Measurements from ENCODE around the gene RBM39. TPM values are rescaled to one million over a fixed set of nuclear protein-coding genes. Genes with fewer than 3 reads are reported as not detected.

RBM39 gene
- total and polyA plus RNA-seq, 2 of the 13 experiments (the other 11 are each of a cell fraction or from before 2014, with no cell fraction given): 788 to 920 TPM

- WGBS (ENCODE audit: low lambda C conversion rate): 98% methylated on average over 6 of the region's 6 CpGs
- DNase-seq (ENCODE audit: low spot score): no peak
- POLR2A ChIA-PET: interaction anchor here (0.6 to 23.6 kb wide), 6 partner anchors 9 to 33 kb away, joined by 3 to 319 read pairs (median 4); partner anchors contain the start of genes NFS1, RBM39 and ROMO1
- BruUV-seq (replicated peaks): no TSS peak
- in situ Hi-C loops (cut with HindIII; ENCODE audit: extremely low pct_ligation_motif_present, low pct_unique_long_range_greater_than_20kb): no loop called here
- Histone ChIP-seq H4K20me1 (ENCODE audit: insufficient read depth, low read length) (peaks cover 96% of the 10 kb centered on the region), H3K4me2 (ENCODE audit: low read depth, low read length) (no peak overlapping the region), H3K4me1 (ENCODE audit: insufficient read depth, low read length) (no peaks in the 10 kb centered on the region; the same call in 1 of the 2 replicates), H3K9me3 (ENCODE audit: low read length) (no peaks in the 10 kb centered on the region), H3K36me3 (replicated peaks in 1 of 2; ENCODE audit: control insufficient read depth in 1 of 2, insufficient read depth in 2 of 2, low read length in 2 of 2) (peaks cover 53 to 88% of the 10 kb centered on the region in 2 experiments), H3K27ac (ENCODE audit: extremely low read length, insufficient read depth, low read length) (no peak overlapping the region), H3K4me3 (replicated peaks in 1 of 3; ENCODE audit: insufficient read depth in 1 of 3, low read depth in 2 of 3, low read length in 3 of 3) (no peak overlapping the region), H2AFZ (ENCODE audit: low read length) (no peak overlapping the region), H3K9ac (ENCODE audit: insufficient read depth, low read depth, low read length) (no peak overlapping the region), H3K27me3 (ENCODE audit: control insufficient read depth in 1 of 2, insufficient read depth in 2 of 2, low read length in 2 of 2) (no peaks in the 10 kb centered on the region), H3K79me2 (ENCODE audit: insufficient read depth, low read length) (peaks cover 75% of the 10 kb centered on the region)
- no peak for ATAC-seq
- TF ChIP-seq ZBTB42 (CRISPR knock-in tag; IDR thresholded peaks at IDR 0.05): no peak
- TF ChIP-seq ATF6 (CRISPR knock-in tag; conservative IDR thresholded peaks at IDR 0.05): 0 out of 2 replicates have a peak, but pooled peaks have one; percentile 54
- TF ChIP-seq SSRP1 (CRISPR knock-in tag; IDR thresholded peaks at IDR 0.05): peak; percentile 63; the same call in 1 of the 2 replicates
- TF ChIP-seq TFDP1 (CRISPR knock-in tag; IDR thresholded peaks at IDR 0.05; ENCODE audit: borderline replicate concordance): no peak
- no peak for TF ChIP-seq GPN1 (CRISPR knock-in tag; IDR thresholded peaks at IDR 0.05; ENCODE audit: borderline replicate concordance)
- TF ChIP-seq ZFX (CRISPR knock-in tag; IDR thresholded peaks at IDR 0.05; ENCODE audit: low read depth): no peak
- TF ChIP-seq HMG20A (CRISPR knock-in tag; IDR thresholded peaks at IDR 0.05; ENCODE audit: borderline replicate concordance): no peak
- TF ChIP-seq POLR2AphosphoS2 (IDR thresholded peaks at IDR 0.05; ENCODE audit: low read depth, low read length): peak; percentile 54; the same call in 1 of the 2 replicates
- 0 out of 2 replicates have a peak, but pooled peaks have one; percentile 27 for TF ChIP-seq SMYD3 (CRISPR knock-in tag; IDR thresholded peaks at IDR 0.05)
- TF ChIP-seq RBFOX2 (IDR thresholded peaks at IDR 0.05; ENCODE audit: low read depth, low read length): peak; percentile 54; the same call in 1 of the 2 replicates
- TF ChIP-seq AGO2 (optimal IDR thresholded peaks at IDR 0.05; ENCODE audit: low read depth, low read length): peak; percentile 27
- peak; percentile 65; the same call in 1 of the 2 replicates for TF ChIP-seq DNMT3B (CRISPR knock-in tag; conservative IDR thresholded peaks at IDR 0.05)
- TF ChIP-seq MBD4 (IDR thresholded peaks at IDR 0.05; ENCODE audit: borderline replicate concordance, low read length): peak; percentile 73; the same call in 1 of the 2 replicates
- no peak for TF ChIP-seq EP300 (IDR thresholded peaks at IDR 0.05; ENCODE audit: low read depth in 2 of 2, low read length in 2 of 2)
- TF ChIP-seq EP300 (CRISPR knock-in tag; IDR thresholded peaks at IDR 0.05; ENCODE audit: borderline replicate concordance): no peak
- no peak for TF ChIP-seq ZNF709 (CRISPR knock-in tag; IDR thresholded peaks at IDR 0.05)
- FAIRE-seq: no peak
- CTCF ChIA-PET (ENCODE audit: low intra/inter-chr PET ratio, low total read pairs): no interaction called here
- intact Hi-C loops (cut with micrococcal nuclease; ENCODE audit: unreplicated experiment): no loop called here
Observed at GRCh38 chr20:35710884-35711587, 31.0 kb downstream of the RBM39 start.
